Stimulated activated CD4-positive, alpha-beta T cell treated with anti-CD3 and anti-CD28 coated beads, Interleukin-1b, Interleukin-23, amount 100 ng/mL, for 24 hours (primary cell): ENCODE data around the gene MYO1H.

Source experiments
- DNase-seq, 4 experiments: peaks; one replicate each; pipeline ENCODE4 v3.0.0-alpha.2; 2020; ENCODE audit warnings: low read depth in 4 of 4, low spot score in 1 of 4

Gene MYO1H

GRCh38 chr12:109336593-109336992 lies 11.1 kb upstream of the MYO1H start:
- DNase-seq = no peak

DNA sequence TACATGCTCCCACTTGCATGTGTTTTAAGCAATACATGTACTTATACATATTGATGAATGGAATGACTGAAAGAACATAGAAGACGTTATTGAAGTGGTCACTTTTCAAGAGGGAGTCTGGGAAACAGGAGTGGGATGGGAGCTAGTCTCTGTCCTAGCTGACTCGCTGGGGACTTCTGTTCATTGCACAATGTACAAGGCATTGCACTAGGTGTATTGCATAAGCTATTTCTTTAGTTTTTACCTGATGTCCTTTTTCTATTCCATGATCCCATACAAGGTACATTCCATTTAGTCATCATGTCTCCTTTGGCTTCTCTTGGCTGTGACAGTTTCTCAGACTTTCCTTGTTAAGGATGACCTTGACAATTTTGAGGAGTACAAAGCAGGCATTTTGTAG lies 4.0 kb upstream of the MYO1H start:
- DNase-seq = no peak

GRCh38 chr12:109345428-109345827 lies 2.3 kb upstream of the MYO1H start:
- DNase-seq = no peak

DNA sequence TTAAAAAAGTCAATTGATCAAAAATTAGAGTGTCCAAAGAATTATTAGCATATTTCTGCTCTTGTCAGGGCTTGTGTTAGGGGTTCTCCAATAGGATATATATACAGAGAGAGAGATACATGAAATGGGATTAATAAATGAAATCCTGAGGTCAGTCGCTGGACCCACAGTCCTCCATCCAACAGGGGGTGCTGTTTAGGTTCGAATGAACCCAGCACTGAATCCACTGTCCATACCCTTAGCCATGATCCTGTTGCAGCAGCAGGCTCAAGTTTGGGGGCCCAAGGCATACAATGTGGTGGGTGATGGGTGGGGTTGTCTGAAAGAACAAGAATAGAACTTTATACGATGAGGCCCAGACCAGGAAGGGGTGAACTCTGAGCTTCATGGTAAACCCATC lies 780 bp upstream of the MYO1H start:
- no peak for DNase-seq

GRCh38 chr12:109352184-109352583 lies 4.5 kb downstream of the MYO1H start:
- DNase-seq = no peak

DNA sequence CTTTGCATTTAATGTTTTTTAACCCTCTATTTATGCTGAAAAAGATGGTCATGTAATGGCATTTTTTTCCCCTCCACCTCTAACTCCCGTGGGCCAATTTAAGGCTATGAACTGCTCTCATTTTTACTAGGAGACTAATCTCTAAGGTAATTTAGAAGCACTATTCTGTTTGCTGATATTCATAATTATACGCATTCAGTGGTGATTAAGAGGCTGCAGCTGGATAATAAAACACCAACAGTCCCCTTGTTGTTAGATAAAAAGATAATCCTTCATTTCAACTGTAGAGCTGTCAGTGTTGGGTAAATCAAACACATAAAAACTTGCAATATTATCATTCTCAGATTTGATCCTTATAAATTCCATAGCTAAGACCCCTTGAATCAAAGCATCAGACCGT lies 8.9 kb downstream of the MYO1H start:
- DNase-seq = no peak

GRCh38 chr12:109357032-109357431 lies 9.3 kb downstream of the MYO1H start:
- DNase-seq = no peak

- no peak for DNase-seq
Observed at GRCh38 chr12:109358154-109358869, 10.6 kb downstream of the MYO1H start.

DNA sequence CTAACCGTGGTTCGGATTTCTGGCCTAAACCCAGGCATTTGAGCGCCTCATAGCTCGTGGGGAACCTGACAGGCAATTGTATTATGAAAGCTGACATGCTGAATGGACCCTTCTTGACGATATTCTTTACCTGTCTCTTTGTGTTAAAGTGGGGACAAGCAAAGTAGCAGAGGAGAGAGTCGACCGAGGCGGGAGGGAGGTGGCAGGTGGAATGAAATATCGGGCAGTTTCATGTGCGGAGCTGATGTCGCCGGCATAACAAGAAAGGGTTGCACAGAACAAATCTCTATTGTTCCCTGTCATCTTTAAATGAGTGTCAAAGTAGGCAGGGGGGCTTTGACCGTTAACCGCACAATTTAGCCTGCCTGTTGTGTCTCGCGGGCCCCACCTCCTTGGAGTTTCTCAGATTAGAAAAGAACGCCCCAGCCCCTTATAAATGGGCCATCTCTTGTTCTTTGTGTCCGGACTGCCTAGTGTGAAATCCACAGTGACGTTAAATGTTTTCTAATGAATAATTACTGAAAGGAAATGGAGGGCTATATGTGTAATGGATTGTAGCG lies 11.5 kb downstream of the MYO1H start:
- no peak for DNase-seq

DNA sequence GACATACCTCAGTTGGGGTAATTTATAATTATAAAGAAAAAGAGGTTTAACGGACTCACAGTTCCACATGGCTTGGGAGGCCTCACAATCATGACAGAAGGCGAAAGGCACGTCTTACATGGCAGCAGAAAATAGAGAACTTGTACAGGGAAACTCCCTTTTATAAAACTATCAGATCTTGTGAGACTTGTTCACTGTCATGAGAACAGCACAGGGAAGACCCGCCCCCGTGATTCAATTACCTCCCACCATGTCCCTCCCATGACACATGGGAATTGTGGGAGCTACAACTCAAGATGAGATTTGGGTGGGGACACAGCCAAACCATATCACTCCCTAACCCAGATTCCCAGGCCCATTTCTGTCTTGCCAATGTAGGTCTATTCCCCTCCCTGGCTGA lies 22.1 kb downstream of the MYO1H start:
- DNase-seq = no peak

DNA sequence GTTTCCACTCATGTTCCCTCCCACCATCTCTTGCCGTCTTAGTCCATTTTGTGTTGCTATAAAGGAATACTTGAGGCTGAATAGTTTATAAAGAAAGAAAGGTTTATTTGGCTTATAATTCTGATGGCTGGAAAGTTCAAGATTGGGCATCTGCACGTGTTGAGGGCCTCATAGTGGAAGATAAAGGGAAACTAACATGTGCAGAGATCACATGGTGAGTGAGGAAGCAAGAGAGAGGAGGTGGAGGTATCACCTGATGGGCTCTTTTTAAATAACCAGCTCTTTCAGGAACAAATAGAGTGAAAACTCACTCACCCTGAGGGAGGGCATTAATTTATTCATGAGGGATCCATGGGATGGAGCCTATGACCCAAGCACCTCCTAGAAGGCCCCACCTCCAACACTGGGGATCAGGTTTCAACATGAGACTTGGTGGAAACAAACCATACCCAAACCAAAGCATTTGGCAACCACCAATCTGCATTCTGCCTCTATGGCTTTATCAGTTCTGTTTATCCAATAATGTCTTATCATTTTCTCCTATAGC lies 29.5 kb downstream of the MYO1H start:
- no peak for DNase-seq

- DNase-seq = no peak
Observed at GRCh38 chr12:109378569-109378968, 30.9 kb downstream of the MYO1H start.

DNA sequence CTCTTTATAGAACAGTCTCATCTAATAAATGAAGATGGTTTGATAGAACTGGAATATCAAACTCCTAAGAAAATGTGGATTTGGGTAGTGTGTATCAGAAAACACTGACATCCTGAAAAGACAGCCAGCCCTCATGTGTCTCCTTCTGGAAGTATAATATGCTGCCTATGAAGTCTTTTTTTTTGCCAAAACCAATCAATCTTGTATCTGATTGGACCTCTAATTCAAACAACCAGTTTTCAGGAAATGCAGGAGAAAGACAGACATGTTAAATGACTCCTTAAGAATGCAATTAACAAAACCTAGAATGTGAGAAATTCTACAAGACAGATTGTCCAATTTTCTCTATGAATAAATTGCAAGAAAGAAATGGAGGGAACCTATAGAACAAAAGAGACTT lies 34.3 kb downstream of the MYO1H start:
- DNase-seq = no peak

- no peak for DNase-seq
Observed at GRCh38 chr12:109383240-109383639, 35.5 kb downstream of the MYO1H start.

DNA sequence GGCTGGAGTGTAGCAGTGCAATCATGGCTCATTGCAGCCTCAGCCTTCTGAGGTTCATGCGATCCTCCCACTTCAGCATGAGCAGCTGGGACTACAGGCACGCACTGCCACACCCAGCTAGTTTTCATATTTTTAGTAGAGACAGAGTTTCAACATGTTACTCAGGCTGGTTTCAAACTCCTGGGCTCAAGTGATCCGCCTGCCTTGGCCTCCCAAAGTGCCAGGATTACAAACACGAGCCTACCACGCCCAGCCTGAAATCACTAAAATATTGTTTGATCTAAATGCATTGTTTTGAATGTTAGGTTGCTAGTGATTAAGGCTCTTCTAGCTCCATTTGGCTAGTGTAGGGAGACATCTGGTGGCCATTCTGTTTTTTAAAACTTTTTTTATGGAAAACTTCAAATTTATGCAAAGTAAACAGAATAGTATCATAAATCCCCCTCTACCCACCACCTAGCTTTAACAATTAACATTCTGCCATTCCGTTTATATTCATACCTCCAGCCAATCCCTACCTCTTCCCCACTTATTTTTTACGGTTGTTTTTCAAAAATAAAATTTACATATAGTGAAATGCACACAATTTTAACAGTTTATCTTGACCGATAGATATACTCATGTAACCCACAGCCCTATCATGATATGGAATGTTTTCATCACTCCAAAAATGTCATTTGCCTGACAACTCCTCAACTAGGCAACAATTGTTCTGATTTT lies 37.8 kb downstream of the MYO1H start:
- no peak for DNase-seq

- no peak for DNase-seq
Observed at GRCh38 chr12:109386059-109386433, 38.3 kb downstream of the MYO1H start.

DNA sequence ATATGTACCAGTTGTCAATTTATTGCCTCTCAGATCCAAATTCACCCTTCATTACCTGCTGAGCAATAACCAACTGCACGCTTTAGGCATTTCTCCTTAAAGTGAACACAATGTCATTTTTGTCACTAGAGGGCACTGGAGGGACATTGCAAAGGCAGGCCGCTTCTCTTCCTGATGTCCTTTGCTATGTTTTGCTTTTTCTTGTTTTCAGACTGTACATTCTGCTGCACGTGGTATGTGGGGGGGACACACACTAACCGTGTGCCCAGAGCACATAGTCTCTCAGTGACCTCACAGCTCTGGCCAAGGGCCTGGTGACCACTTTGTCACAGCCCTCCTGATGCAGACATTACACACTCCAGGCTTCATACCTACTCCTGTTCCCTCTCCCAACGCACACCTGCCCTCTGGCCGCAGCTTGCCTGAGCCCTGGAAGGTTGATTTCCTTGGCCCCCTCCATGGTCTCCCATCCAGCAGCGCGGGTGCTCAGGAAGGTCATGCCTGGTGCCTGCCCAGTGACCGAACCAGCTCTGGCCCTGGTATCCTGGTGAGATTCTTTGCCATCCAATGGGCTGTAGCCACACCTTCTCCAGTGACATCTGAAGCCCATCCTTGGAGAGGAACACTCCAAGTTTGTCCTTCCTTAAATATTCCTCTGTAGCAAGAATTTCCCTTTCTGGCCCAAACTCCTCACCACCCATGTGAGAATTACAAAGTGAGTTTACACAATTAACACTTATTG lies 39.9 kb downstream of the MYO1H start:
- DNase-seq = no peak

DNA sequence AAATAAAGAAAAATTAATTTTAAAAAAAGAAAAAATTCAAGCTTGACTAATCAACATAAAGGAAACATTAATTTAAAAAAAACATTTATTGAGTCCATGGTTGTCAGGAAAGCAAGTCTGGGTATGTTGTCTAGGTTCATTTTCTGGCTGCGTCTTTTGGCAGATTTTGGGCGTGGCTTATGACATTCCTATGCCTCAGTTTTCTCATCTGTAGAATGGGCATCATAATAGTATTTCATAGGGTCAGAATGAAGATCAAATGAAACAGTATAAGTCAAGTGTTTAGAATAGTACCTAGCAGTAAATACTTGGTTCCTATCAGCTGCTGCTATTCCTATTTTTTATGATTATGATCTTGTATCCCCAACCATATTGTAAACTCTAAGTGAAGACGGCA lies 40.5 kb downstream of the MYO1H start:
- no peak for DNase-seq

DNA sequence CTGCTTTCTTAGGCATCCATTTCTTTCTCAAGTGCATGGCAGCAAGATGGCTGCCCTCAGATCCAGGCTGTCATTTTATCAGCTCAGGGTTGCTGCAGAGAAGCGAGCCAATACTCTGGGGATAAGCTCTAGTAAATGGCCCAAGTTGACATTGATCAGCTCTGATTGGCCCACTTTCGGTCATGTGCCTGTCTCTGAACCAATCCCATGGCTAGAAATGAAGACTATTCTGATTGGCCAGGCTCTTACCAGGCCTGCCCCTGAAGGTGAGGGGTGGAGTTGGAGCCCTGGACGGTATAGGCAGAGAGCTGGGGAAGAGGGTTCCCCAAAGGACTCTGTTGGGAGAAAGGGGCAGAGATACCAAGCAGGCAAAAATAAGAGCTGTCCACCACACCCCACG lies 41.4 kb downstream of the MYO1H start:
- DNase-seq = no peak

GRCh38 chr12:109393437-109394345 lies 46.0 kb downstream of the MYO1H start:
- DNase-seq = peak in 1 of 4 experiments; percentile 13

GRCh38 chr12:109394891-109395290 lies 47.2 kb downstream of the MYO1H start:
- no peak for DNase-seq
